Spinal cord (tissue), 10 donors: ENCODE results near the gene SCN9A. TPM values are rescaled to one million over a fixed set of nuclear protein-coding genes. Genes with fewer than 3 reads are reported as not detected.

ENCODE experiments used
- DNase-seq, 6 donors: peaks; one replicate each; pipeline versions ENCODE4 v3.0.0 to v3.0.0-alpha.2; 2013 to 2015; ENCODE audit warnings: low spot score in 6 of 6, low read depth in 4 of 6
- H3K27ac ChIP-seq: one replicate; pipeline ENCODE4 v1.5.1; 2013; ENCODE audit warnings: low read depth, low read length, control low read depth
- H3K27me3 ChIP-seq: one replicate; pipeline ENCODE4 v1.6.1; 2013; ENCODE audit warnings: low read length; ENCODE audit not compliant: control insufficient read depth, insufficient read depth
- H3K36me3 ChIP-seq: one replicate; pipeline ENCODE4 v1.6.1; 2013; ENCODE audit warnings: low read length; ENCODE audit not compliant: control insufficient read depth, insufficient read depth
- H3K4me1 ChIP-seq: one replicate; pipeline ENCODE4 v1.6.1; 2013; ENCODE audit warnings: low read length; ENCODE audit not compliant: control insufficient read depth, insufficient read depth
- H3K4me3 ChIP-seq: one replicate; pipeline ENCODE4 v1.5.1; 2013; ENCODE audit warnings: low read depth, low read length, control low read depth
- H3K9me3 ChIP-seq: one replicate; pipeline ENCODE4 v1.6.1; 2013; ENCODE audit warnings: low read length; ENCODE audit not compliant: control insufficient read depth, insufficient read depth
- WGBS: methylation state at CpG from one replicate; pipeline ENCODE4 v1.1.5; 2013; ENCODE audit warnings: missing lambda C conversion rate; ENCODE audit not compliant: insufficient coverage; 5-methylcytosine and 5-hydroxymethylcytosine counted together
- polyA plus RNA-seq, 2 donors: library from polyadenylated mRNA; unstranded; fragments of 120-200 nt; gene quantifications; one replicate each; pipeline ENCODE4 v1.2.1, GENCODE V29; 2013; ENCODE audit not compliant: insufficient read length in 2 of 2
- total RNA-seq, 2 donors: library from RNA; depleted of rRNA in 1 of 2; stranded (reverse); fragments of 120-200 nt in 1 of 2; fragments of >200 nt in 1 of 2; gene quantifications; one replicate each; pipeline versions ENCODE4 v1.2.3 to v1.2.4, GENCODE V29; 2013 to 2014
- donor health status: healthy.

The SCN9A gene
- total and polyA plus RNA-seq, 4 donors, result 17.6 to 94.9 (median 18.2) TPM

GRCh38 chr2:166341426-166341825 lies 34.3 kb downstream of the SCN9A start:
- H3K9me3 ChIP-seq, result no peaks in the 10 kb centered on the region
- no peak overlapping the region for H3K4me3 ChIP-seq
- H3K27me3 ChIP-seq, result no peaks in the 10 kb centered on the region
- DNase-seq, result peak in 1 of 6 donors; percentile 41
- WGBS, result no CpG with 5 or more reads among the region's 1 CpG
- H3K4me1 ChIP-seq, result no peaks in the 10 kb centered on the region
- no peak overlapping the region for H3K27ac ChIP-seq
- no peaks in the 10 kb centered on the region for H3K36me3 ChIP-seq

DNA sequence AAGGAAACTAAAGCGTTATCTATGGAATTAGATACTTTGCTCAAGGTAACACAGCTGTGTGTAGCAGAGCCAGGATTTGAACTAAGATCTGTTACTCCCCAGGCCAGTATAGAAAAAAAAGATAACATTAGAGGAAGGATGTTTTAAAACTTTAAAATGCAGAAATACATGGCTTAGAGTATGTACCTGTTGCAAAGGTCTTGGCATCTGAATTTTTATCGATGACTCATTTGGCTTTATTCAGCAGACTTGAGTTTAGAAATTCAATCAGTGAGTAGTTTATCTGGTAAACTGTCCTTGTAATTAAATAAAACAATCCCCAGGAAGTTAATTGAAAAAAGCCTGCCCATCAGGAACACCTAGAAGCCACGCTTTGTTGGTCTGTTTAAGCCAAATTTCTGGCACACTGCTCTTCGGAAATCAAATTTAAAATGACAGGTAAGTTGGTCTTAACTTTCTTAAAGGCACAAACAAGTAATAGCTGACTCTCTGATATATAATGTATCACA lies 36.9 kb downstream of the SCN9A start:
- Histone ChIP-seq H3K4me3 (no peak overlapping the region), H3K27me3 (no peaks in the 10 kb centered on the region), H3K27ac (no peak overlapping the region), H3K36me3 (no peaks in the 10 kb centered on the region), H3K9me3 (no peaks in the 10 kb centered on the region), H3K4me1 (no peaks in the 10 kb centered on the region)
- no peak for DNase-seq
- WGBS, result no CpG with 5 or more reads among the region's 4 CpGs

DNA sequence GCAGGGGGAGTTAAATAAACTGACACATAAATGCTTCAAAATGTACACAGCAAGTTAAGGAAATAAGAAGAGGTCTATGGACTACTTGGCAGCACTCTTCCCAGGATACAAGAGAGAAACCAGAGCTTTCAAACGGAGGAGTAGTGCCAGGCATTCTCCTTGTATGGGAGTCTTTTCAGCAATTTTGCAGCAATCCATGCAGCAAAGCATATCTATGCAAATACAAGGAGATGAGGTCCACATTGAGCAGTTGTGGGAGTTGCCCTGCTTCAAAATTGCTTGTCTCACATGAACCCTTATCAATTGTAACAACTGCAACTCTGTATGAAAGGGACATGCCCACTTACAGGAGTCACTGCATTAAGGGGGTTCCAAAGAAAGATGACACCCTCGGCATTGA lies 37.8 kb downstream of the SCN9A start:
- Histone ChIP-seq H3K9me3 (no peaks in the 10 kb centered on the region), H3K27ac (no peak overlapping the region), H3K36me3 (no peaks in the 10 kb centered on the region), H3K4me1 (no peaks in the 10 kb centered on the region), H3K4me3 (no peak overlapping the region), H3K27me3 (no peaks in the 10 kb centered on the region)
- WGBS, result 40% methylated on average over 1 of the region's 2 CpGs
- no peak for DNase-seq

DNA sequence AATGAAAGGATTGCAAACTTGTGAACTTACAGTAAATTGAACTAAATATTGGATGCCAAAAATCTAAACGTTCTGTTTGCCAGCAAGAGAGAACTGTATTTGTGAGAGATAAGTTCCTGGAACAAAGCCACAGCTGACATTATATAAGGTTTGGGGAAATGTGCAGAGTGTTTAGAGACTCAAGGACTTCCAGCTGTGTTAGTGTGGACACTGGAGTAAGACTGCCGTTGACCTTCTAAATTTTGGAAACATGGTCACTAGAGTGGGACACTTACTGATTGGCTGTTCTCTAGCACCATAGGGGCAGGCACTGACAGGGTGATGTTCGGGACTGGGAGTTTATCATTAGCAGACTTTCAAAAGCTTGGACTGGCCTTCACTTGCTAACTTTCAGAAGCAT lies 40.5 kb downstream of the SCN9A start:
- Histone ChIP-seq H3K27me3 (no peaks in the 10 kb centered on the region), H3K9me3 (no peaks in the 10 kb centered on the region), H3K4me1 (no peaks in the 10 kb centered on the region), H3K4me3 (no peak overlapping the region), H3K36me3 (no peaks in the 10 kb centered on the region), H3K27ac (no peak overlapping the region)
- 71% methylated on average over 2 of the region's 3 CpGs for WGBS
- DNase-seq, result no peak

- Histone ChIP-seq H3K4me1 (no peaks in the 10 kb centered on the region), H3K9me3 (no peaks in the 10 kb centered on the region), H3K36me3 (no peaks in the 10 kb centered on the region), H3K27ac (no peak overlapping the region), H3K27me3 (no peaks in the 10 kb centered on the region), H3K4me3 (no peak overlapping the region)
- DNase-seq, result no peak
Observed at GRCh38 chr2:166334805-166335204, 40.9 kb downstream of the SCN9A start.

GRCh38 chr2:166333801-166334200 lies 41.9 kb downstream of the SCN9A start:
- no peaks in the 10 kb centered on the region for H3K9me3 ChIP-seq
- no peak overlapping the region for H3K4me3 ChIP-seq
- no peaks in the 10 kb centered on the region for H3K27me3 ChIP-seq
- WGBS, result no CpG with 5 or more reads among the region's 2 CpGs
- no peaks in the 10 kb centered on the region for H3K4me1 ChIP-seq
- no peak for DNase-seq
- H3K36me3 ChIP-seq, result no peaks in the 10 kb centered on the region
- H3K27ac ChIP-seq, result no peak overlapping the region

DNA sequence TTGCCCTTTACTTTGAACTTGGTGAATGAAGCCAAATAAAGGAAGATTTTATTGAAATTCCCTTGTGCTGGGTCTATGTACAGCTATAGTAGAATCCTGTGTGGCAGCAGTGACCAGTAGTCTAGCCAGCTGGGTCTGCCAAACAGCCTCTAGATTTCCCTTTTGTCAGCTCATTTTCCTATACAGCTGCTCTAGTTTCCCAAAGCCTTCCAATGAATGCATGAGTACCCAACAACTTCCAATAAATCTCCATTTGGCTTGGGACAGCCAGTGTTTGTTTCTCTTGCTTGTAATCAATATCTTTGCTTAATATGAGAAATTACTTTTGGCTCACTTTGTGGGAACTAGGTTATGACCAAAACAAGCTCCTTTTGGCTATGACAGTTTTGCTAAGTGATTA lies 43.6 kb downstream of the SCN9A start:
- no peaks in the 10 kb centered on the region for H3K27me3 ChIP-seq
- DNase-seq, result peak in 1 of 6 donors; percentile 24
- no peak overlapping the region for H3K27ac ChIP-seq
- no peaks in the 10 kb centered on the region for H3K4me1 ChIP-seq
- no peak overlapping the region for H3K4me3 ChIP-seq
- H3K36me3 ChIP-seq, result no peaks in the 10 kb centered on the region
- H3K9me3 ChIP-seq, result no peaks in the 10 kb centered on the region

GRCh38 chr2:166331468-166331867 lies 44.3 kb downstream of the SCN9A start:
- WGBS, result no CpG with 5 or more reads among the region's 1 CpG
- Histone ChIP-seq H3K9me3 (no peaks in the 10 kb centered on the region), H3K36me3 (no peaks in the 10 kb centered on the region), H3K4me1 (no peaks in the 10 kb centered on the region), H3K4me3 (no peak overlapping the region), H3K27ac (no peak overlapping the region), H3K27me3 (no peaks in the 10 kb centered on the region)
- DNase-seq, result no peak

- Histone ChIP-seq H3K27ac (no peak overlapping the region), H3K36me3 (no peaks in the 10 kb centered on the region), H3K9me3 (no peaks in the 10 kb centered on the region), H3K27me3 (no peaks in the 10 kb centered on the region), H3K4me3 (no peak overlapping the region), H3K4me1 (no peaks in the 10 kb centered on the region)
- no peak for DNase-seq
Observed at GRCh38 chr2:166329465-166329864, 46.3 kb downstream of the SCN9A start.

GRCh38 chr2:166328147-166328546 lies 47.6 kb downstream of the SCN9A start:
- no CpG with 5 or more reads among the region's 3 CpGs for WGBS

More at GRCh38 chr2:166328147-166328546, 47.6 kb downstream of the SCN9A start:
- no peaks in the 10 kb centered on the region for H3K9me3 ChIP-seq
- H3K27ac ChIP-seq, result no peak overlapping the region
- no peak for DNase-seq
- no peak overlapping the region for H3K4me3 ChIP-seq
- no peaks in the 10 kb centered on the region for H3K27me3 ChIP-seq
- H3K36me3 ChIP-seq, result no peaks in the 10 kb centered on the region
- H3K4me1 ChIP-seq, result no peaks in the 10 kb centered on the region
